Frontal cortex (tissue), 4 donors: Measurements from ENCODE around the gene IRX6. TPM values are rescaled to one million over a fixed set of nuclear protein-coding genes. Genes with fewer than 3 reads are reported as not detected.

Source experiments
- DNase-seq, 2 donors: peaks; one replicate each; pipeline ENCODE4 v3.0.0; 2012; ENCODE audit warnings: low spot score in 2 of 2
- FAIRE-seq: peaks from 2 replicates; lab custom pipeline; 2012; peaks lifted over from hg19 to GRCh38; lab: Jason Lieb, UNC
- total RNA-seq: library from RNA; depleted of rRNA; stranded (reverse); fragments of >200 nt; gene quantifications from one replicate; pipeline ENCODE4 v1.2.3, GENCODE V29; 2014
- donor health status: control.
- donor health status: control.
- donor health status: control.

Gene IRX6
- total RNA-seq, 1 donor from 2014 or later: under 0.01 TPM

DNA sequence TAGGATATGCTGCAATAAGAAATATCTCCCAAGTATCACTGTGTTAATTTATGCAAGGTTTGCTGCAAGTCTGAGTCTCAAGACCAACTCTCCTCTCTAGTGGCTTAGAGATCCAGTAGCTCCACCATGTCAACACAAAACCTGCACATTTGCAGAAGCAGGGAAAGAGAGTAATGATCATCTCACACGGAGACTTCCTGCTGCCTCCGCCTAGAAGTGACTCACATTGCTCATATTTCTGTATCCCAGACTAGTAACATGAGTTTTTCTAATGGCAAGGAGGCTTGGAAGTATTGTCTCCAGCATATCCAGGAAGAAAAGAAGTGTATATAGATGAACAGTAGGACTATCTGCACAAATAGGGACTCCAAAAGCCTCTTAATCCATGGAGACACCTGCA lies 15.0 kb upstream of the IRX6 start:
- FAIRE-seq (no peak), DNase-seq (no peak)

- DNase-seq: no peak
Observed at GRCh38 chr16:55322327-55322726, 1.7 kb upstream of the IRX6 start.

GRCh38 chr16:55324285-55325079 lies 479 bp downstream of the IRX6 start:
- DNase-seq: no peak
- no peak for FAIRE-seq

More at GRCh38 chr16:55322327-55322726, 1.7 kb upstream of the IRX6 start:
- FAIRE-seq: no peak

DNA sequence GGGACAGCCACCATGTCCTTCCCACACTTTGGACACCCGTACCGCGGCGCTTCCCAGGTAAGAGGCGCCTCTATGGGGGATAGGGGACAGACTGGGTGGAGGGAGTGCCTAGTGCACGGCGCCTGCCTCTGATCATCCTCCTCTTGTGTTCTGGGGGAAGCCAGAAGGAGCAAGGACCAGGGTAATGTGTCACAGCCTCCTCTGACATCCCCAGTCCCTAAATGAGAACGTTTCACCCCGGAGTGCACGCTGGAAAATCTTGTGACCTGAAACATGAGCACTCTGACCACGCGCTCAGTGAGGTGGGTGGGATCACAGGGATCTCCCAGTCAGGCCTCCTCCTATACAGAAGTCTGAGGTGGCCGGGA lies 1.1 kb downstream of the IRX6 start:
- DNase-seq (no peak), FAIRE-seq (no peak)

GRCh38 chr16:55325458-55326109 lies 1.6 kb downstream of the IRX6 start:
- no peak for FAIRE-seq
- no peak for DNase-seq

DNA sequence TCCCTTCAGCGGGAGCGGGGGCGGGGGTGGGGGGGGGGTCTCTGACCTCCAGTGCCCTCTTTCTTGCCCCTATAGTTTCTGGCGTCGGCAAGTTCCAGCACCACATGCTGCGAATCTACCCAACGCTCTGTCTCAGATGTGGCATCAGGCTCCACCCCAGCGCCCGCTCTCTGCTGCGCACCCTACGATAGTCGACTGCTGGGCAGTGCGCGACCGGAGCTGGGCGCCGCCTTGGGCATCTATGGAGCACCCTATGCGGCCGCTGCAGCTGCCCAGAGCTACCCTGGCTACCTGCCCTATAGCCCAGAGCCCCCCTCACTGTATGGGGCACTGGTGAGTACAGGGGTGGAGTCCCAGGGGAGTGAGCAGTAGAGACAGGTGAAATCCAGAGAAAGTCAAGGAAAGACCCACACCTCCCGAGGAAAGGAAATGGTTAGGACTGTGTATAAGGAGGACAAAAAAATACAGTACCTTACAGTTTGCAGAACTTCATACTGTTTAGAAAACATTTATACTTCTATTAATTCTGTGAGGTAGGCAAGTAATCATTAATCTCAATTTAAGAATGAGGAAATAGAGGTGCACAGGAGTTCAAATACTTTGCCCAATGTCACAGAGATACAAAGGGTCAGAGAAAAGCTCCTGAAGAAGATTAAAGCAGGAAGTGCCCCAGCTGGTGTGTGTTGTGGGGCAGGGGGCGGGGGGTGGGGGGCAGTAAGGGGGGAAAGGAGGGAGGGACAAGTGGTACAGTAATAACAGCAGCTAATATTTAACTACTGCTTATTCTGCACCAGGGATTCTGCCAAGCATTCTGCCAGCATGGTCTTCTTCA lies 2.5 kb downstream of the IRX6 start:
- DNase-seq: no peak

DNA sequence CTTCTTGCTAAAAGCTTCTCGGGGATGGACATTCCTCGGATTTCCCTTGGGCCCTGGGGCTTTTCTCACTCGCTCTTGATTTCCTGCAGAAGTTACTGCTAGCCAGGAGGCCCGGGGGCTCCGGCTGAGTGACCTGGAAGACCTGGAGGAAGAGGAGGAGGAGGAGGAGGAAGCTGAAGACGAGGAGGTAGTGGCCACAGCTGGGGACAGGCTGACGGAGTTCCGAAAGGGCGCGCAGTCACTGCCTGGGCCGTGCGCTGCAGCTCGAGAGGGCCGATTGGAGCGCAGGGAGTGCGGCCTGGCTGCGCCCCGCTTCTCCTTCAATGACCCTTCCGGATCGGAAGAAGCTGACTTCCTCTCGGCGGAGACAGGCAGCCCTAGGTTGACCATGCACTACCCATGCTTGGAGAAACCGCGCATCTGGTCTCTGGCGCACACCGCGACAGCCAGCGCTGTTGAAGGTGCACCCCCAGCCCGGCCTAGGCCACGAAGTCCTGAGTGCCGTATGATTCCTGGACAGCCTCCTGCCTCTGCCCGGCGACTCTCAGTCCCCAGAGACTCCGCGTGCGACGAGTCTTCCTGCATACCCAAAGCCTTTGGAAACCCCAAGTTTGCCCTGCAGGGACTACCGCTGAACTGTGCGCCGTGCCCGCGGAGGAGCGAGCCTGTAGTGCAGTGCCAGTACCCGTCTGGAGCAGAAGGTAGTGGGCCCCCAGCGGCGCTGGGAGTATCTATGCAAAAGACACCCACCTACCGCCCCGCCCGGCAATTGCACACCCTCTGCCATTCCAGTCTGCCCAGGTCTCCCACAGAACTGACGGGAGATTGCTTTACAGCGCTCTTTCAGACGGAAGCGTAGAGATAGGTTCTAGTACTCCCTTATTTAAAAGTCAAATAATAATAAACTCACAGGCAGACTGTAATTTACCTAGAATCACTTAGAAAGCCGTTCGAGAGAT lies 4.9 kb downstream of the IRX6 start:
- no peak for FAIRE-seq
- no peak for DNase-seq

More for the DNA sequence above, 2.5 kb downstream of the IRX6 start:
- FAIRE-seq: no peak

- FAIRE-seq (no peak), DNase-seq (no peak)
Observed at GRCh38 chr16:55329791-55330428, 5.9 kb downstream of the IRX6 start.

GRCh38 chr16:55330781-55331647 lies 7.0 kb downstream of the IRX6 start:
- DNase-seq: no peak
- FAIRE-seq: no peak

DNA sequence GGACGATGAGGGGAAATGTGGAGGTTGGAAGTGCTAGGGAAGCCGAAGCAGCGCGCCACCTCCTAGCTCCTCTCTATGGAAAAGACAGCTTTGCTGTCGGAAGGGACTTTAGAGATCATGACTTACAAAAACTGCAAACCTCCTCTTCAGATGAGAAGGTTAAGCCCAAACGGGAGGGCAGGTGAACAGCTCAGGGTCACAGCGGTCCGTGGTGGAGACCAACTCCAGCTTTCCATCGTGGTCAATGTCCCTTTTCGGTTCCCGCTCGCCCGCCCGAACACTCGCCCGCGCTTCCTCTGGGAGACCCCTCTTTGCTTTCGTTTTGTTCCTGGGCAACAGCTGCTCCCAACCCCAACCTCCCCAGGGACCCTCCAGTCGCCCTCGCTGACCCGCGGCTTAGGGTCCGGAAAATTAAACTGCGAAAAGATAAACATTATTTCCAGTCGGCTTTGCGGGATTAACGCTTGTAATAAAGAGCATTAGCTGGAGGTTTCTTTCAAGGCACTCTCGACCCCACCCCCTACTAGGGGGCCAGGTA lies 7.7 kb downstream of the IRX6 start:
- no peak for FAIRE-seq
- DNase-seq: no peak

- DNase-seq: no peak
Observed at GRCh38 chr16:55333684-55334083, 9.7 kb downstream of the IRX6 start.

DNA sequence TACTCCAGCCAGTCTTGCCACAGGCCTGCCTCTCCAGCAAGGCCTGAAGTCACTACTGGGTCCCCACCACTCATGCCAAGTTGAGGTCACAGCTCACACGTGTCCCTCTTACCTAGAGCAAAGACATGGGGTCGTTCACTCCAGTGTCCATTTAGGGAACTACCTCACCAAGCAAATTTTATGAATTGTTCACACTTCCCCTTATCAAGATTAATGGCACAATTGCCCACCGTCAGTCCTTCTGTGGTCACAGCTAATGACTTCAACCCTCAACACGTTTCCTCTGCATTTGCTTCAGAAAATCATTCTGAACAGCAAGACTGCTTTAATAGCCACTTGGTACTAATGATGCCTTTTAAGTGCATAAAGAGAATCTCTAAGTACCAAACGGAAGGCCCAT lies 14.6 kb downstream of the IRX6 start:
- DNase-seq (no peak), FAIRE-seq (no peak)

More at GRCh38 chr16:55333684-55334083, 9.7 kb downstream of the IRX6 start:
- FAIRE-seq: no peak

GRCh38 chr16:55340445-55340844 lies 16.4 kb downstream of the IRX6 start:
- no peak for FAIRE-seq
- no peak for DNase-seq

GRCh38 chr16:55341681-55342080 lies 17.7 kb downstream of the IRX6 start:
- FAIRE-seq (no peak), DNase-seq (no peak)

DNA sequence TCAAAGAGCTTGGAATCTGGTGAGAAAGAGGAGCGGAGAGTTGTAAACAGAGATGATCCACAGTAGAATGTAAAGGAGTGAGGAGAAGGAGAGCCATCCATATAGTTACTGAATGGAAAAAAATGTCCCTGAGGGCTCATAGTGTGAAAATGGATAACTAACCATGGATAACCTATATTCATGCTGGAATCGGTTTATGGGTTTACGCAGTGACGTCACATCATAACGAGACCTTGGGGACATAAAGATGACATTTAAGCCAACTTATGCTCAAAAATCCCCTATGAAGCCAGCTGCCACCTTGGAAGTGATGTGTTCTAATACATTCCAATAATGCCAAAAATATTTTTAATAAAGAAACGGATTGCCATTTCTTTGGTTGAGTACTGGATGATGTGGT lies 22.5 kb downstream of the IRX6 start:
- DNase-seq: no peak
- FAIRE-seq: no peak

GRCh38 chr16:55349867-55350266 lies 25.9 kb downstream of the IRX6 start:
- no peak for FAIRE-seq
- DNase-seq: no peak

DNA sequence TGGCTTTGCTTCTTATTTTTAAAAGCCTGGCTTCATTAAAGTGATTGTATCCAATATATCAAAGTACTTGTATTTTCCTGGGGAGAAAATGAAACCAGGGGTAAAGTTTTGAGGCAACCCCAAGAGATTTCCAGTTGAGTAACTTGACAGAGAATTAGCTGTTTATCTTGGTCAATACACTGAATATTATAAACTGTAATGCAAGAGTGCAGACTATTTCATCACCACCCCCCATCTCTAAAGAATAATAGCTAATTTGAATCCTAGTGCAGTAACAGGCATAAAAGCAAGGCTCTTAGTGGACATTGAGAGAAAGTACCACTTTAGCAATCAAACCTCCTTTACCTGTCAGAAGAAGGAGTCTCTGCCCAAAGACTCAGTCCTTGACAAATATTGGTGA lies 27.0 kb downstream of the IRX6 start:
- FAIRE-seq: no peak
- DNase-seq: no peak

DNA sequence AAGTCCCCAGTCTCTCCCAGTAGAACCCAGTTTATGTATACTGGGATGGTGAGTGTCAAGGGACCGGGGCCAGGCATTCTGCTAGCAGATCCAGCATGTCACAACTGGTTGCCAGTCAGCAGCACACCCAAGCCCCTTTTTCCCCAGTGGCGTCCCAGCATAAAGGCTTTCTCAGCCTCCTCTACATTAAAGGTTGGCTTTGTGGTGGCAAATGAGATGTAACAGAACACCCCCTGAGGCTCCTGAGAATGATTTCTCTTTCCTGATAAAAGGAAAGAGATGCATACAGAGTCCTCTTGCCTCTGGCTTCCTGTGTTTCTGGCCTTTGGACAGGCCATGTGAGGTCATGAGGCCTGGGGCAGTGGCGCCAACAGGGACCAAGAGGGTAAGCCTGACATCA lies 27.9 kb downstream of the IRX6 start:
- no peak for FAIRE-seq
- no peak for DNase-seq
